BE2C (cell line): ENCODE data around the gene VTI1A.
A peak's percentile ranks its signal among the peaks of the same experiment; 100 is the strongest.

Experiments
- DNase-seq: peaks from one replicate; pipeline ENCODE4 v3.0.0-alpha.2; 2020
- H3K27me3 ChIP-seq: fragments of 250-450 bp; sonication (Bioruptor Pico); 2 replicates; pipeline ENCODE4 v1.5.1; 2020; ENCODE audit warnings: mild to moderate bottlenecking
- H3K36me3 ChIP-seq: fragments of 250-450 bp; sonication (Bioruptor Pico); 2 replicates; pipeline ENCODE4 v1.5.1; 2020; ENCODE audit warnings: mild to moderate bottlenecking
- H3K4me1 ChIP-seq: fragments of 250-450 bp; sonication (Bioruptor Pico); 2 replicates; pipeline ENCODE4 v1.5.1; 2020
- H3K4me3 ChIP-seq: 2 replicates; pipeline ENCODE4 v1.5.1; 2011; ENCODE audit warnings: low read depth, low read length
- H3K9me3 ChIP-seq: fragments of 250-450 bp; sonication (Bioruptor Pico); 2 replicates; pipeline ENCODE4 v1.5.1; 2020
- TF ChIP-seq, protein P1 (sequence below): IDR thresholded peaks from 2 replicates; pipeline ENCODE4 v1.5.1; 2012; ENCODE audit warnings: mild to moderate bottlenecking, low read depth, low read length

Gene VTI1A

GRCh38 chr10:112839928-112840654, 393.1 kb downstream of the VTI1A start:
- DNase-seq, result no peak
- TF ChIP-seq, protein P1, sequence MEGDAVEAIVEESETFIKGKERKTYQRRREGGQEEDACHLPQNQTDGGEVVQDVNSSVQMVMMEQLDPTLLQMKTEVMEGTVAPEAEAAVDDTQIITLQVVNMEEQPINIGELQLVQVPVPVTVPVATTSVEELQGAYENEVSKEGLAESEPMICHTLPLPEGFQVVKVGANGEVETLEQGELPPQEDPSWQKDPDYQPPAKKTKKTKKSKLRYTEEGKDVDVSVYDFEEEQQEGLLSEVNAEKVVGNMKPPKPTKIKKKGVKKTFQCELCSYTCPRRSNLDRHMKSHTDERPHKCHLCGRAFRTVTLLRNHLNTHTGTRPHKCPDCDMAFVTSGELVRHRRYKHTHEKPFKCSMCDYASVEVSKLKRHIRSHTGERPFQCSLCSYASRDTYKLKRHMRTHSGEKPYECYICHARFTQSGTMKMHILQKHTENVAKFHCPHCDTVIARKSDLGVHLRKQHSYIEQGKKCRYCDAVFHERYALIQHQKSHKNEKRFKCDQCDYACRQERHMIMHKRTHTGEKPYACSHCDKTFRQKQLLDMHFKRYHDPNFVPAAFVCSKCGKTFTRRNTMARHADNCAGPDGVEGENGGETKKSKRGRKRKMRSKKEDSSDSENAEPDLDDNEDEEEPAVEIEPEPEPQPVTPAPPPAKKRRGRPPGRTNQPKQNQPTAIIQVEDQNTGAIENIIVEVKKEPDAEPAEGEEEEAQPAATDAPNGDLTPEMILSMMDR, result no peak
- H3K27me3 ChIP-seq, result no peaks in the 10 kb centered on the region
- peaks cover 16% of the 10 kb centered on the region for H3K4me1 ChIP-seq
- no peaks in the 10 kb centered on the region for H3K36me3 ChIP-seq
- no peaks in the 10 kb centered on the region for H3K9me3 ChIP-seq
- H3K4me3 ChIP-seq, result no peak overlapping the region

GRCh38 chr10:112841549-112841948, 394.5 kb downstream of the VTI1A start:
- no peaks in the 10 kb centered on the region for H3K36me3 ChIP-seq
- TF ChIP-seq, protein P1, result no peak
- H3K4me1 ChIP-seq, result peaks cover 16% of the 10 kb centered on the region
- DNase-seq, result no peak
- H3K4me3 ChIP-seq, result no peak overlapping the region
- no peaks in the 10 kb centered on the region for H3K9me3 ChIP-seq
- no peaks in the 10 kb centered on the region for H3K27me3 ChIP-seq

DNA sequence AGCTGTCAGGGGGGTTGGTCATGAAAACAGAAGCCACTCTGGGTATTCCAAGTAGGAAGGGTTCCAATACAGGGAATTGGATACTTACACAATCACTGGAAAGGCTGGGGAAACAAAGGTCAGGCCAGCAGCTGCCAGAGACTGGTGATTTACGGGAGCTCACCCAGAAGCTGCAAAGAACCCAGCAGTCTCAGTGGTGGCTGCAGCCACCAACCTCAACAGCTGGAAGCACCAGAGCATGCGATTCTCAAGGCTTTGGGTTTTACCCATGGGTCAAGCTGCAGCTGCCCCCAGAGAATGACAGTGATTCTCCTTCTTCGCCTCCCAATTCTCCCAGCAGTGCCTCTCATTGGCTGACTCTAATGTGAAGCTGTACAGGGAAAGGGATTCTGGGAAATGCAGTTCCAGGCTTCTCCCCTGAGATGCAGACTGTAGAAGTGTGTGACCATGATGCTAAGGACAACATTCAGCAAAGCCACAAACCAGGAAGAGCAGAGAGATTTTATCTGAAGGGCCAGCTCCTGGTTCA, 395.9 kb downstream of the VTI1A start:
- Histone ChIP-seq H3K27me3 (no peaks in the 10 kb centered on the region), H3K4me1 (peaks cover 16% of the 10 kb centered on the region), H3K4me3 (no peak overlapping the region), H3K36me3 (no peaks in the 10 kb centered on the region), H3K9me3 (no peaks in the 10 kb centered on the region)
- DNase-seq, result peak; percentile 36
- TF ChIP-seq, protein P1, result no peak

GRCh38 chr10:112843623-112844022, 396.6 kb downstream of the VTI1A start:
- no peak overlapping the region for H3K4me3 ChIP-seq
- no peaks in the 10 kb centered on the region for H3K27me3 ChIP-seq
- H3K4me1 ChIP-seq, result peaks cover 16% of the 10 kb centered on the region
- no peaks in the 10 kb centered on the region for H3K9me3 ChIP-seq
- TF ChIP-seq, protein P1, result no peak
- DNase-seq, result no peak
- H3K36me3 ChIP-seq, result no peaks in the 10 kb centered on the region

DNA sequence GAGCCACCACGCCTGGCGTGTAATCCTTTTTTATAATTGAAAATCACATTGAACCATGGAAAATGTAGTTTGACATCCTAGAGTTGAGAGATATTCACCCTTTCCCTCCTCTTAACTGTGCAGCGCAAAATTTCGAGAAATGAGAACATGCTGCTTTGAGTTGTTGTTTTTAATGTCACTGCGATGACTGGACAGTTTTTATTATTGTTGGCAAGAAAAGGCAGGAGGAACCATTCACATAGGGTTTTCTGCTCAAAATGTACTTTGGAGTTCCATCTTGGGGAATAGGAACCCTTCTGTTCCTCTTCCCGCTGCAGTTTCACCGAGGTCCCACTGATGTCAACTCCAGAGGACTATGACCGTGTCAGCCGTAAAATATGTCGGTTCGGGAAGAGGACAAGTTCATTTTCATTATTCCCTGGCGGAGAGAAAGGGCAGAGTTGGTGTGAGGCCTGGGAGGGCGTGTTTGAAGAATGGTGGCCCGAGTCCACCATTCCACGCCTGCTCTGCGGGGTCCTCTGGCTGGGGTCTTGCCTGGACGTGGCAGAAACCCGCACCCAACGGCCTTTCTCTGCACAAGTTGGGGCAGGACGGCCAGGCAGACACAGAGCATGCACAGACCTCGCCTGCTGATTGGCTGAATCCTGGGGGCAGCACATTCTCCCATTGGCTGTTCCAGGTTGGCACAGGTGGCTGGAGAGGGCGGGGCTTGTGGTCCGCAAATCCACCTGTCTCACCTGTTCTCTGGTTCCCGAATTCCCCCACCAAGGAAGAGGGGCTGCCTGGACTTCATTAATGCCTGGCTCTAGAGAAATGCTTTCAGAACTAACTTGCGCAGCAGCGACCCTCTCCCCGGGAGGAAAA, 397.9 kb downstream of the VTI1A start:
- Histone ChIP-seq H3K9me3 (no peaks in the 10 kb centered on the region), H3K27me3 (no peaks in the 10 kb centered on the region), H3K4me1 (peaks cover 16% of the 10 kb centered on the region), H3K4me3 (no peak overlapping the region), H3K36me3 (no peaks in the 10 kb centered on the region)
- DNase-seq, result no peak
- TF ChIP-seq, protein P1, result no peak
